T-helper 2 cell treated with Interferon-gamma antibody and Interleukin-4, amounts not matched to agents 100 ng/mL and 5 ng/mL, for 36 hours (primary cell): Measurements from ENCODE around the gene SLC22A3. TPM values are rescaled to one million over a fixed set of nuclear protein-coding genes. Genes with fewer than 3 reads are reported as not detected.
"Not testable (repeated sequence)": the region's sequence is repeated elsewhere in the genome, so short reads cannot be mapped to it uniquely, and the experiment has no call there.

Experiments
- intact Hi-C: fragments of 100-400 bp; cut with micrococcal nuclease; formaldehyde crosslinking; loops from one replicate; pipeline ENCODE4 v1.15.1; 2023
- total RNA-seq: library from RNA; stranded (reverse); gene quantifications from 2 replicates; pipeline ENCODE4 v1.2.3, GENCODE V29; 2022

SLC22A3 gene
- total RNA-seq, 1 donor from 2014 or later = not detected

GRCh38 chr6:160373601-160374000 lies 25.4 kb downstream of the SLC22A3 start:
- intact Hi-C loops = not testable (repeated sequence)

- intact Hi-C loops = no loop called here
Measured at GRCh38 chr6:160374836-160375560, 26.8 kb downstream of the SLC22A3 start.

- intact Hi-C loops = no loop called here
Measured at GRCh38 chr6:160375561-160375949, 27.4 kb downstream of the SLC22A3 start.

GRCh38 chr6:160376445-160376844 lies 28.3 kb downstream of the SLC22A3 start:
- intact Hi-C loops = no loop called here

- intact Hi-C loops = no loop called here
Measured at GRCh38 chr6:160378218-160378617, 30.0 kb downstream of the SLC22A3 start.

GRCh38 chr6:160378882-160379281 lies 30.7 kb downstream of the SLC22A3 start:
- intact Hi-C loops = no loop called here

- intact Hi-C loops = no loop called here
Measured at GRCh38 chr6:160379466-160379865, 31.3 kb downstream of the SLC22A3 start.

GRCh38 chr6:160382946-160383345 lies 34.8 kb downstream of the SLC22A3 start:
- intact Hi-C loops = no loop called here

- intact Hi-C loops = no loop called here
Measured at GRCh38 chr6:160386869-160387530, 38.8 kb downstream of the SLC22A3 start.

- intact Hi-C loops = no loop called here
Measured at GRCh38 chr6:160387916-160388643, 39.9 kb downstream of the SLC22A3 start.

GRCh38 chr6:160388922-160389321 lies 40.7 kb downstream of the SLC22A3 start:
- intact Hi-C loops = no loop called here

- intact Hi-C loops = no loop called here
Measured at GRCh38 chr6:160391419-160392116, 43.4 kb downstream of the SLC22A3 start.

- intact Hi-C loops = not testable (repeated sequence)
Measured at GRCh38 chr6:160393442-160393841, 45.3 kb downstream of the SLC22A3 start.

GRCh38 chr6:160393891-160394653 lies 45.9 kb downstream of the SLC22A3 start:
- intact Hi-C loops = no loop called here

GRCh38 chr6:160394654-160395035 lies 46.5 kb downstream of the SLC22A3 start:
- intact Hi-C loops = no loop called here

- intact Hi-C loops = no loop called here
Measured at GRCh38 chr6:160395187-160395586, 47.0 kb downstream of the SLC22A3 start.

GRCh38 chr6:160396292-160396691 lies 48.1 kb downstream of the SLC22A3 start:
- intact Hi-C loops = no loop called here

GRCh38 chr6:160398674-160399271 lies 50.6 kb downstream of the SLC22A3 start:
- intact Hi-C loops = no loop called here

- intact Hi-C loops = no loop called here
Measured at GRCh38 chr6:160400446-160400845, 52.3 kb downstream of the SLC22A3 start.

- intact Hi-C loops = no loop called here
Measured at GRCh38 chr6:160408528-160408927, 60.4 kb downstream of the SLC22A3 start.

GRCh38 chr6:160412993-160413392 lies 64.8 kb downstream of the SLC22A3 start:
- intact Hi-C loops = no loop called here
